ENCODE results near the gene SYNE4.
A peak's percentile ranks its signal among the peaks of the same experiment; 100 is the strongest.
"Not testable (repeated sequence)": the region's sequence is repeated elsewhere in the genome, so short reads cannot be mapped to it uniquely, and the experiment has no call there.

SYNE4 gene, protein sequence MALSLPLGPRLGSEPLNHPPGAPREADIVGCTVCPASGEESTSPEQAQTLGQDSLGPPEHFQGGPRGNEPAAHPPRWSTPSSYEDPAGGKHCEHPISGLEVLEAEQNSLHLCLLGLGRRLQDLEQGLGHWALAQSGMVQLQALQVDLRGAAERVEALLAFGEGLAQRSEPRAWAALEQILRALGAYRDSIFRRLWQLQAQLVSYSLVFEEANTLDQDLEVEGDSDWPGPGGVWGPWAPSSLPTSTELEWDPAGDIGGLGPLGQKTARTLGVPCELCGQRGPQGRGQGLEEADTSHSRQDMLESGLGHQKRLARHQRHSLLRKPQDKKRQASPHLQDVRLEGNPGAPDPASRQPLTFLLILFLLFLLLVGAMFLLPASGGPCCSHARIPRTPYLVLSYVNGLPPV

DNA sequence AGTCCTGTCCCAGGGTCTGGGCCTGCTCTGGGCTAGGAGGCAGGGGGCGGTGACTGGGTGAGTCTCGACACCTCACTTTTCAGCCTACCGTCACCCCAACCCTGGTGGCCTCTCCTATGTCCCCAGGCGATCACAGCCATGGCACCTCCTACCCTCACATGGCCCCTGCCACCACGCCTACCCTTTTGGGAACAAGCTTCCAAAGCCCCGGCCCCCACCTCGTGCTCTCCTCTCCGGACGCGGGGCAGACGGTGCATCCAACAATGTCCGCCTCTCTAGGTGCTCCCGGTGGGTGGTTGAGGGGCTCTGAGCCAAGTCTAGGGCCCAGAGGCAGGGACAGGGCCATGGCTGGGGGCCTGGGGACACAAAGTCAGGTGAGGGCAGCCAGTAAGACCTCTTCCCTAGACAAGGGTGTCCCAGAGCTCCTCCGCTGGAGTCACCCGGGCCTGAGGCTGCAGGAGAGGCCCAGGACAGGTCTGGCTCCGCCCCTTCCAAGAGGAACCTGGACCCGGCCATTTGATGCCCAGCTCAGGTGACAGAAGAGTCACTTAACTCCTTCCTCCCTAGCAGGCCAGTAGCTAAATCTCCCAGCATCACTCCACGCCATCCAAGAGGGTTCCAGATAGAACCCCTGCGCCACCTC lies at the start of gene SYNE4:
Gene SYNE4, minus strand, starts transcription at position 478 of the 643 bp plus-strand sequence. Its CDS starts 132 bp downstream, at position 346.
- no peak for DNase-seq

GRCh38 chr19:36054733-36055686 lies 46.4 kb upstream of the SYNE4 start, which contains the start of gene WDR62:
Gene WDR62 (plus strand): TSS chr19:36054897. CDS start chr19:36054972, 75 bp downstream.
- DNase-seq: peak; percentile 98

DNA sequence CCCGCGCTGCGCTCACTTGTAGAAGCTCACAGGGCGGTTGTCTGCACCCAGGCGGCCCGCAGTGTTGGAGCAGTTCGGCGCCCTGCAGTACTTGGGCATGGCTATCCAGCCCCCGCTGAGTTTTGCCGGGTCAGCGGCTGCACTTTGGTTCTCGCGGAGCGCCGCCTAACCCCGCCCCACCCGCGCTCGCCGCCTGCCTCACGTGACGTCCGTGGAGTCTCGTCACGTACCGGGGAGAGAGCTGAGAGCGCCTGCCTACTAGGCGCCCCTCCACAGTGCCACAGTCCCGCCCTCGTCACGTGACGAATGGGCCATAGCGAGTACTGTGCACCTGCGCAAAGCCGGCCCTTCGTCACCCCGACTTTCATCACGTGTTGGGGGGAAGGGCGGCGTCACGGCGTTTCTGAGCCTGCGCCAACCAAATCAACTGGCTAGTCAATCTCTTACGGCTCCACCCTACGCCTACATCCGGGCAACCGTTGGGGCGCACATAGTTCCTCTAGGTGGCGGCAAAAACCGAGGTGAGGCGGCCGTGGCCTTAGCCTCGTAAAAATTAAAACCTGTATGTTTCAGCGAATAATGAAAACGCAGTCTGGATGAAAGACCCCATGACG lies 45.6 kb upstream of the SYNE4 start, which contains the start of gene THAP8:
Gene THAP8, minus strand, starts transcription at position 167 of the 614 bp plus-strand sequence. Its CDS starts 68 bp downstream, at position 99.
- DNase-seq: peak; percentile 100

DNA sequence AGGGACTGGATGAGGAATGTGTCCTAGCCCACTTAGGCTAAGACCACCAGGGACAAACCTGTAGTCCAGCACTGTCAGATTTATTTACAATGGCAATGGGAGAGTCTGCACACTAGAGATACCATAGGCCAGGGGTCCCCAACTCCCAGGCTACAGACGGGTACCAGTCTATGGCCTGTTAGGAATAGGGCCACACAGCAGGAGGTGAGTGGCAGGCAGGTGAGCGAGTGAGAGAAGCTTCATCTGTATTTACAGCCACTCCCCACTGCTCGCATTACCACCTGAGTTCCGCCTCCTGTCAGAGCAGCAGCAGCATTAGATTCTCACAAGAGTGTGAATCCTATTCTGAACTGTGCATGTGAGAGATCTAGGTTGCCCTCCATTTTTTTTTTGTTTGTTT lies 43.0 kb upstream of the SYNE4 start:
- no peak for DNase-seq

- no peak for DNase-seq
Measured at GRCh38 chr19:36051236-36051635, 42.6 kb upstream of the SYNE4 start.

GRCh38 chr19:36049080-36049698 lies 40.6 kb upstream of the SYNE4 start:
- DNase-seq: no peak

- no peak for DNase-seq
Measured at GRCh38 chr19:36047835-36048234, 39.2 kb upstream of the SYNE4 start.

DNA sequence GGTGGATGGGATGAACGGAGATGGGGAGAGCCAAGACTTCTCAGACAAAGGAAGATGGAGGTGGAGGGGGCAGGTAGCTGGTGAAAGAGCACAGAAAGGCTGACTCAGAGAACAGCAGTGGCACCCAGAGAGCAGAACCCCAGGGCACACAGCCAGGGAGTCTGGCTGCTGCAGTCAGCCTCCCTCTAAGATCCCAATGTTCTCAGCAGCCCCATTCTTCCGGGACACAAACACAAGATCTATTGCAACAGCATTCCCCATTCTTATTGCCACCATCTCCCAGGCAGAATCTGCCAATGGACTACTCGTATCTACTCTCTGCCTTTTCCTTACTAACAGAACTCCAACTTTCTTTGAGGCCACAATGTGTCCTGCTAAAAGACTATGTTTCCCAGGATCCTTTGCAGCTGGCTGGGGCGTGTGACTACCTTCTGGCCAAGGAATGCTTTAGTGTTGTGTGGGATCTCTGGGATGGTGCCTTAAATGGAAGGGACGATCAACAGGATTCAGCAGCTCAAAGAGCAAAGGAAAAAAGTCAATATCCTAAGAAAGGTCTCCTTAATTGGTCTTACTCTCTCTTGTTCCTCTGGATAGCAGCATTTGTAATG lies 37.9 kb upstream of the SYNE4 start:
- no peak for DNase-seq

GRCh38 chr19:36043952-36044351 lies 35.3 kb upstream of the SYNE4 start:
- no peak for DNase-seq

- no peak for DNase-seq
Measured at GRCh38 chr19:36041831-36042230, 33.2 kb upstream of the SYNE4 start.

DNA sequence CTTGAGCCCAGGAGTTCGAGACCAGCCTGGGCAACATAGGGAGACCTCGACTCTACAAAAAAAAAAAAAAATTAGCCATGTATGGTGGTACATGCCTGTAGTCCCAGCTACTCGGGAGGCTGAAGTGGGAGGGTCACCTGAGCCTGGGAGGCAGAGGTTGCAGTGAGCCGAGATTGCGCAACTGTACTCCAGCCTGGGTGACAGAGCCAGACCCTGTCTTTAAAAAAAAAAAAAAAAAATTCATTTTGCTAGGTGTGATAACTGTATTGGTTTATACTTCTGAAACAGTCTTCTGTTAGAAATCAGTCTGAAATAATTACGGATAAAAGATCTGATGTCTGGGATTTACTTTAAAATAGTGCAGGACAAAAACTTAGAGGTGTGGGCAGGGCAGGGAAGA lies 32.5 kb upstream of the SYNE4 start:
- not testable (repeated sequence) for DNase-seq

DNA sequence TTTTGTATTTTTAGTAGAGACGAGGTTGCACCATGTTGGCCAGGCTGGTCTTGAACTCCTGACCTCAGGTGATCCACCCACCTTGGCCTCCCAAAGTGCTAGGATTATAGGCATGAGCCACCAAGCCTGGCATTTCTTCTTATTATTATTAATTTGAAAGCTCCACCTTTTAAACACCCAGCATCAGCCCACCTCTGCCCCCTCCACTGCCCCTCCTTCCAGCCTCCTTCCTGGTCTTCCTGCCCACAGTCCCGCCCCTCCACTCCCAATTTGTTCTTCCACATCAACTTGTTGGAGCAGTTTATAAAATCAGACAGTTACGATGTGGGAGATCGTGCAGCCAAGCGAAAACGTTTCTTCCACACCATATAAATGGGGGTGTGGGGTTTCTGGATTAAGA lies 31.9 kb upstream of the SYNE4 start:
- no peak for DNase-seq

- DNase-seq: peak; percentile 56
Measured at GRCh38 chr19:36032251-36033104, 23.9 kb upstream of the SYNE4 start, which contains the start of gene CLIP3. Gene CLIP3 (minus strand): TSS chr19:36032873. CDS start chr19:36032357, 516 bp downstream.

- DNase-seq: no peak
Measured at GRCh38 chr19:36031308-36031707, 22.7 kb upstream of the SYNE4 start.

- DNase-seq: no peak
Measured at GRCh38 chr19:36030264-36031148, 21.9 kb upstream of the SYNE4 start.

GRCh38 chr19:36028313-36029041 lies 19.9 kb upstream of the SYNE4 start:
- DNase-seq: no peak

DNA sequence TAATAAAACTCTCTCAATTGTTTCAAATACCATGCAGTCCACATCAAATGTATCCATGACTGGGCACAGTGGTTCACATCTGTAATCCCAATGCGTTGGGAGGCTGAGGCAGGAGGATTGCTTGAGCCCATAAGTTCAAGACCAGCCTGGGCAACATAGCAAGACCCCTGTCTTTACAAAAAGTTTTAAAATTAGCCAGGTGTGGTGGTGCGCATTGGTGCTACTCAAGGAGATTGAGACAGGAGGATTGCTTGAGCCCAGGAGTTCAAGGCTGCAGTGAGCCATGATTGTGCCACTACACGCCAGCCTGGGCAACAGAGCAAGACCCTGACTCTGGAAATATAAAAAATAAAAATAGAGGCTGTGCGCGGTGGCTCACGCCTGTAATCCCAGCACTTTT lies 19.1 kb upstream of the SYNE4 start:
- no peak for DNase-seq

GRCh38 chr19:36026091-36026876 lies 17.7 kb upstream of the SYNE4 start:
- no peak for DNase-seq

All from stimulated activated CD4-positive, alpha-beta T cell treated with anti-CD3 and anti-CD28 coated beads, Interleukin-15, amount 100 ng/mL, for 24 hours (primary cell).